IMR-90 (cell line): ENCODE measurements around the gene SLC25A38. TPM values are rescaled to one million over a fixed set of nuclear protein-coding genes. Genes with fewer than 3 reads are reported as not detected.
A peak's percentile ranks its signal among the peaks of the same experiment; 100 is the strongest.

Experiments
- ATAC-seq: fragments of 200-7000 bp; cut with Tn5 transposase; 2 replicates; pipeline ENCODE4 v1.9.1; 2020; ENCODE audit warnings: low read depth, mild to moderate bottlenecking, moderate library complexity
- BruUV-seq: library from RNA; stranded (reverse); fragments of 400-500 nt; replicated peaks from 2 replicates; lab custom pipeline; 2021; lab: Mats Ljungman, UMichigan
- CTCF ChIA-PET: fragments of 300-600 bp; formaldehyde crosslinking; extraction: SDS; loops from one replicate; lab custom pipeline; 2021; ENCODE audit warnings: antibody characterized with exemption; lab: Yijun Ruan, JAX
- POLR2A ChIA-PET: fragments of 300-600 bp; sonication (Branson Sonifier 250); formaldehyde crosslinking; loops from one replicate; lab custom pipeline; 2022; ENCODE audit warnings: antibody characterized with exemption; ENCODE audit not compliant: unreplicated experiment; lab: Charles Lee
- DNase-seq: peaks from one replicate; pipeline ENCODE4 v3.0.0; 2013
- H2AFZ ChIP-seq: replicated peaks from 2 replicates; pipeline ENCODE3; 2013; ENCODE audit warnings: low read length, mild to moderate bottlenecking; ENCODE audit not compliant: poor library complexity
- H2AK5ac ChIP-seq: 2 replicates; pipeline ENCODE4 v1.6.1; 2013; ENCODE audit warnings: low read depth, low read length, inconsistent platforms
- H2AK9ac ChIP-seq: replicated peaks from 2 replicates; pipeline ENCODE3; 2013; ENCODE audit warnings: mild to moderate bottlenecking, low read depth, low read length, moderate library complexity; ENCODE audit not compliant: poor library complexity
- H2BK120ac ChIP-seq: 2 replicates; pipeline ENCODE4 v1.6.1; 2013; ENCODE audit warnings: low read depth, low read length, inconsistent platforms
- H2BK15ac ChIP-seq: 3 replicates; pipeline ENCODE4 v1.6.1; 2013; ENCODE audit warnings: low read depth, low read length, inconsistent platforms
- H2BK20ac ChIP-seq: 2 replicates; pipeline ENCODE4 v1.6.1; 2013; ENCODE audit warnings: low read depth, mild to moderate bottlenecking, inconsistent platforms, low read length, moderate library complexity
- H2BK5ac ChIP-seq: 2 replicates; pipeline ENCODE4 v1.6.1; 2013; ENCODE audit warnings: mild to moderate bottlenecking, low read depth, low read length, inconsistent platforms; ENCODE audit not compliant: poor library complexity, severe bottlenecking
- H3K14ac ChIP-seq: replicated peaks from 2 replicates; pipeline ENCODE4 v1.6.1; 2013; ENCODE audit warnings: low read depth, low read length, inconsistent platforms
- H3K18ac ChIP-seq: 2 replicates; pipeline ENCODE4 v1.6.1; 2013; ENCODE audit warnings: low read depth, low read length, control low read depth
- H3K23ac ChIP-seq: 2 replicates; pipeline ENCODE4 v1.6.1; 2013; ENCODE audit warnings: low read depth, low read length, inconsistent platforms
- H3K27ac ChIP-seq: 2 replicates; pipeline ENCODE4 v1.5.1; 2013; ENCODE audit warnings: mild to moderate bottlenecking, control low read depth, low read length; ENCODE audit not compliant: insufficient read depth
- H3K27me3 ChIP-seq: 2 replicates; pipeline ENCODE4 v1.6.1; 2013; ENCODE audit warnings: low read length; ENCODE audit not compliant: control insufficient read depth, insufficient read depth
- H3K36me3 ChIP-seq: 2 replicates; pipeline ENCODE4 v1.6.1; 2013; ENCODE audit warnings: low read length, mixed read lengths; ENCODE audit not compliant: control insufficient read depth, insufficient read depth
- H3K4ac ChIP-seq: 2 replicates; pipeline ENCODE4 v1.6.1; 2013; ENCODE audit warnings: low read depth, low read length, inconsistent platforms
- H3K4me1 ChIP-seq: 2 replicates; pipeline ENCODE4 v1.6.1; 2013; ENCODE audit warnings: low read length, mixed read lengths; ENCODE audit not compliant: control insufficient read depth, insufficient read depth
- H3K4me2 ChIP-seq: 2 replicates; pipeline ENCODE4 v1.6.1; 2013; ENCODE audit warnings: low read depth, mild to moderate bottlenecking, control low read depth, low read length, moderate library complexity
- H3K4me3 ChIP-seq: 2 replicates; pipeline ENCODE4 v1.5.1; 2013; ENCODE audit warnings: low read depth, mild to moderate bottlenecking, control low read depth, low read length, moderate library complexity; ENCODE audit not compliant: insufficient read depth
- H3K56ac ChIP-seq: 2 replicates; pipeline ENCODE4 v1.6.1; 2013; ENCODE audit warnings: low read length, inconsistent platforms; ENCODE audit not compliant: insufficient read depth; ENCODE audit errors: extremely low read depth
- H3K79me1 ChIP-seq, 2 experiments: 2 replicates each; pipeline ENCODE4 v1.6.1; 2013; ENCODE audit warnings: low read length in 2 of 2, inconsistent platforms in 1 of 2, low read depth in 1 of 2
- H3K9ac ChIP-seq: 2 replicates; pipeline ENCODE4 v1.6.1; 2013; ENCODE audit warnings: low read depth, low read length, control low read depth
- H3K9me1 ChIP-seq: 2 replicates; pipeline ENCODE4 v1.6.1; 2013; ENCODE audit warnings: low read length, inconsistent platforms; ENCODE audit not compliant: insufficient read depth
- H3K9me3 ChIP-seq: 2 replicates; pipeline ENCODE4 v1.6.1; 2013; ENCODE audit warnings: low read length; ENCODE audit not compliant: control insufficient read depth, insufficient read depth
- H4K20me1 ChIP-seq: 2 replicates; pipeline ENCODE4 v1.6.1; 2013; ENCODE audit warnings: low read length, inconsistent platforms; ENCODE audit not compliant: insufficient read depth
- H4K5ac ChIP-seq: 2 replicates; pipeline ENCODE4 v1.6.1; 2013; ENCODE audit warnings: mild to moderate bottlenecking, low read depth, low read length, control low read depth
- H4K8ac ChIP-seq, 2 experiments: 2 replicates each; pipeline ENCODE4 v1.6.1; 2013; ENCODE audit warnings: low read depth in 2 of 2, low read length in 2 of 2, control low read depth in 1 of 2, inconsistent platforms in 1 of 2
- H4K91ac ChIP-seq: 2 replicates; pipeline ENCODE4 v1.6.1; 2013; ENCODE audit warnings: low read depth, low read length, inconsistent platforms; ENCODE audit not compliant: insufficient read depth
- CEBPB ChIP-seq: IDR thresholded peaks from 2 replicates; pipeline ENCODE4 v1.6.1; 2012; ENCODE audit warnings: low read depth, low read length, improper control_type of control experiment
- CTCF ChIP-seq: conservative IDR thresholded peaks from 2 replicates; pipeline ENCODE4 v1.5.1; 2012; ENCODE audit warnings: mild to moderate bottlenecking, low read depth, low read length, improper control_type of control experiment
- MXI1 ChIP-seq: IDR thresholded peaks from 2 replicates; pipeline ENCODE4 v1.6.1; 2012; ENCODE audit warnings: low read depth, mild to moderate bottlenecking, low read length, moderate library complexity, borderline replicate concordance
- POLR2A ChIP-seq: IDR thresholded peaks from 2 replicates; pipeline ENCODE4 v1.6.1; 2012; ENCODE audit warnings: mild to moderate bottlenecking, low read depth, low read length
- RCOR1 ChIP-seq: IDR thresholded peaks from 2 replicates; pipeline ENCODE4 v1.6.1; 2012; ENCODE audit warnings: mild to moderate bottlenecking, low read length, improper control_type of control experiment; ENCODE audit not compliant: insufficient replicate concordance
- WGBS, 2 experiments: methylation state at CpG; one replicate each; pipeline versions ENCODE4 v1.1.5 to v1.1.7; 2013; ENCODE audit warnings: missing lambda C conversion rate in 2 of 2; ENCODE audit not compliant: insufficient read length in 1 of 2; ENCODE audit errors: extremely low coverage in 2 of 2; 5-methylcytosine and 5-hydroxymethylcytosine counted together
- dilution Hi-C: fragments of 300-500 bp; cut with HindIII; formaldehyde crosslinking; loops from one replicate; pipeline ENCODE4 v1.14.3; 2018; ENCODE audit warnings: low sequenced_read_pairs; ENCODE audit not compliant: unreplicated experiment
- in situ Hi-C: fragments of 300-500 bp; cut with MboI; formaldehyde crosslinking; loops from 3 replicates; pipeline ENCODE4 v1.14.3; 2019; ENCODE audit warnings: low sequenced_read_pairs, inconsistent platforms, mixed read lengths
- intact Hi-C: fragments of 100-400 bp; cut with micrococcal nuclease; formaldehyde crosslinking; loops from 2 replicates; pipeline ENCODE4 v1.10.0; 2022
- polyA plus RNA-seq, 3 experiments: library from polyadenylated mRNA; depleted of rRNA; stranded (reverse); fragments of >200 nt; gene quantifications; 2 replicates each; pipeline ENCODE4 v1.2.3, GENCODE V29; 2012; ENCODE audit warnings: low replicate concordance in 1 of 3
- total RNA-seq: library from RNA; depleted of rRNA; stranded (reverse); fragments of >200 nt; gene quantifications from 2 replicates; pipeline ENCODE4 v1.2.3, GENCODE V29; 2012
- TF ChIP-seq, protein P1 (sequence below): fragments of 150-350 bp; IDR thresholded peaks from 2 replicates; pipeline ENCODE4 v1.6.1; 2017; ENCODE audit warnings: mild to moderate bottlenecking, antibody characterized with exemption, low read length, low read depth

SLC25A38 gene
- total and polyA plus RNA-seq, 2 of the 4 experiments (the other 2 are of a cell fraction), result 17.4 to 22.6 TPM

DNA sequence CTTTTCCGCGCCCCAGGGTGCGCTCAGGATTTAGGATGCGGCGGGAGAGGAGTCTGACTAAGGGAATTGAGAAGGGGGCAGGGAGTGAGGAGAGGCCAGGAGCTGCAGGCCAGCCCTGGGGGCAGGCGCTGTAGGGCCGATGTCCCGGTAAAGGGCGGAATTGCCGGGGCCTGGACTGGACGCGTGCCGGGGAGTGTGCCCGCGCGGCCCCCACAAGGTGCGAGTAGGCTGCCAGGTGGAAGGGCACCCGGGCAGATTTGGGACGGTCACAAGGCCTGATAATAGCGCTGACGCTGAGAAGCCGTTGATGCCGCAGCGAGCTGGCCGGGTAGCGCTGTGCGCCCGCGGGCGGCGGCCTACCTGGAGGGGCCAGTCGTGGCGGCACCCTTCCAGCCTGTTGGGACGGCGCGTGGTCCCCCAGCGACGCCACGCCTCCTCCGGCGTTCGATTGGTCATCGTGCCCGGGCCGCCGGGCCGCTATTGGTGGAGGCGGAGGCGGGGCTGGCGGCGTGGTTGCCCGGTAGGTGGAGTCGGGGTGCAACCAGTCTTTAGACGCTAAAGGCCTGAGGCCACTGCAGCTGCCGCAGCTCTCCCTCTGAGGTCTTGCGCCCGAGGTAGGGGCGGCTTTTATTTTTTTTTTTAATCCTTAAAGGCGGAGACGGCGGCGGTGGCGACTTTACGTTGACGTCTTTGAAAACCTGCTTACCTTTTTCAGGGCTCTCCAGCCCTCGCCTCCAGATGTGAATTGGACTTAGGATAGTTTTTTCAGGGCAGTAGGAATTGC is 903 bp downstream of the SLC25A38 start (continued):
- TF ChIP-seq, protein P1, sequence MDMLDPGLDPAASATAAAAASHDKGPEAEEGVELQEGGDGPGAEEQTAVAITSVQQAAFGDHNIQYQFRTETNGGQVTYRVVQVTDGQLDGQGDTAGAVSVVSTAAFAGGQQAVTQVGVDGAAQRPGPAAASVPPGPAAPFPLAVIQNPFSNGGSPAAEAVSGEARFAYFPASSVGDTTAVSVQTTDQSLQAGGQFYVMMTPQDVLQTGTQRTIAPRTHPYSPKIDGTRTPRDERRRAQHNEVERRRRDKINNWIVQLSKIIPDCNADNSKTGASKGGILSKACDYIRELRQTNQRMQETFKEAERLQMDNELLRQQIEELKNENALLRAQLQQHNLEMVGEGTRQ, result peak; percentile 68
- no peak for TF ChIP-seq CEBPB

GRCh38 chr3:39384665-39385000 is 1.5 kb downstream of the SLC25A38 start:
- no peaks in the 10 kb centered on the region for H3K27me3 ChIP-seq
- H3K4me3 ChIP-seq, result peak overlapping the region; percentile 31
- in situ Hi-C loops, result no loop called here
- H3K36me3 ChIP-seq, result no peaks in the 10 kb centered on the region
- no peak overlapping the region for H3K27ac ChIP-seq
- H3K79me1 ChIP-seq, result peaks cover 23 to 61% of the 10 kb centered on the region in 2 experiments
- H3K18ac ChIP-seq, result no peak overlapping the region
- no peak overlapping the region for H2BK15ac ChIP-seq
- no peak overlapping the region for H2BK120ac ChIP-seq
- H2BK20ac ChIP-seq, result no peak overlapping the region
- H3K9ac ChIP-seq, result no peak overlapping the region
- CTCF ChIA-PET, result no interaction called here
- H3K23ac ChIP-seq, result no peak overlapping the region
- peaks cover 43% of the 10 kb centered on the region for H4K20me1 ChIP-seq
- no peak overlapping the region for H4K5ac ChIP-seq
- no peaks in the 10 kb centered on the region for H3K9me3 ChIP-seq
- H2AK5ac ChIP-seq, result no peak overlapping the region
- peak overlapping the region; percentile 62 for H3K4me2 ChIP-seq
- H3K4ac ChIP-seq, result no peak overlapping the region
- H4K8ac ChIP-seq, result no peak overlapping the region
- intact Hi-C loops, result loop anchor here (1.0 to 5.0 kb wide), 2 partner anchors 22 to 277 kb away; partner anchors contain the start of genes GORASP1, RPSA and TTC21A
- POLR2A ChIA-PET, result no interaction called here
- H3K9me1 ChIP-seq, result peaks cover 17% of the 10 kb centered on the region; the same call in 1 of the 2 replicates
- no peak overlapping the region for H3K56ac ChIP-seq
- H3K14ac ChIP-seq, result no peak overlapping the region
- TSS peak; percentile 53 for BruUV-seq
- H2AFZ ChIP-seq, result peak overlapping the region; percentile 98
- H2BK5ac ChIP-seq, result no peak overlapping the region
- DNase-seq (no peak), ATAC-seq (no peak)
- peaks cover 5% of the 10 kb centered on the region; the same call in 1 of the 2 replicates for H3K4me1 ChIP-seq
- dilution Hi-C loops, result no loop called here
- H4K91ac ChIP-seq, result no peak overlapping the region
- H2AK9ac ChIP-seq, result no peak overlapping the region
- WGBS, 2 experiments, result 70% methylated on average over 7 of the region's 14 CpGs; no CpG with 5 or more reads in 1 of the 2 experiments
- TF ChIP-seq CTCF, result no peak
- TF ChIP-seq RCOR1, result no peak
- no peak for TF ChIP-seq MXI1
- TF ChIP-seq POLR2A, result no peak
